HL-60/S4 treated with retinoic acid at 250 ng/mL for 4 days and 3 days (cell line): Measurements from ENCODE around the gene ASIC2.

Experiments used
- in situ Hi-C: fragments of 300-500 bp; cut with MboI; formaldehyde crosslinking; loops from 2 replicates; pipeline ENCODE4 v1.7.0; 2022; ENCODE audit warnings: low sequenced_read_pairs

Gene ASIC2

GRCh38 chr17:33120103-33120502, 173.0 kb downstream of the ASIC2 start:
- in situ Hi-C loops, result no loop called here

GRCh38 chr17:33118391-33119075, 174.6 kb downstream of the ASIC2 start:
- in situ Hi-C loops, result no loop called here

GRCh38 chr17:33116021-33116551, 177.0 kb downstream of the ASIC2 start:
- in situ Hi-C loops, result no loop called here

GRCh38 chr17:33115366-33115765, 177.7 kb downstream of the ASIC2 start:
- in situ Hi-C loops, result no loop called here

- in situ Hi-C loops, result no loop called here
Measured at GRCh38 chr17:33113991-33114370, 179.1 kb downstream of the ASIC2 start.

GRCh38 chr17:33113276-33113990, 179.7 kb downstream of the ASIC2 start:
- in situ Hi-C loops, result no loop called here

- in situ Hi-C loops, result no loop called here
Measured at GRCh38 chr17:33112763-33113162, 180.3 kb downstream of the ASIC2 start.

- in situ Hi-C loops, result no loop called here
Measured at GRCh38 chr17:33109336-33110072, 183.6 kb downstream of the ASIC2 start.

- in situ Hi-C loops, result no loop called here
Measured at GRCh38 chr17:33106525-33107165, 186.4 kb downstream of the ASIC2 start.

GRCh38 chr17:33105911-33106310, 187.2 kb downstream of the ASIC2 start:
- in situ Hi-C loops, result no loop called here

- in situ Hi-C loops, result no loop called here
Measured at GRCh38 chr17:33099906-33100305, 193.2 kb downstream of the ASIC2 start.

- in situ Hi-C loops, result no loop called here
Measured at GRCh38 chr17:33099252-33099651, 193.8 kb downstream of the ASIC2 start.

- in situ Hi-C loops, result no loop called here
Measured at GRCh38 chr17:33097411-33097810, 195.7 kb downstream of the ASIC2 start.

- in situ Hi-C loops, result no loop called here
Measured at GRCh38 chr17:33096161-33096560, 196.9 kb downstream of the ASIC2 start.

- in situ Hi-C loops, result no loop called here
Measured at GRCh38 chr17:33091271-33091670, 201.8 kb downstream of the ASIC2 start.

GRCh38 chr17:33090806-33091205, 202.3 kb downstream of the ASIC2 start:
- in situ Hi-C loops, result no loop called here

- in situ Hi-C loops, result no loop called here
Measured at GRCh38 chr17:33086878-33087277, 206.2 kb downstream of the ASIC2 start.

GRCh38 chr17:33086041-33086440, 207.1 kb downstream of the ASIC2 start:
- in situ Hi-C loops, result no loop called here

GRCh38 chr17:33085256-33085655, 207.8 kb downstream of the ASIC2 start:
- in situ Hi-C loops, result no loop called here

- in situ Hi-C loops, result no loop called here
Measured at GRCh38 chr17:33084755-33085154, 208.3 kb downstream of the ASIC2 start.

GRCh38 chr17:33082529-33083173, 210.4 kb downstream of the ASIC2 start:
- in situ Hi-C loops, result no loop called here
